Thoracic aorta (tissue), 2 donors: Measurements from ENCODE around the gene VAMP7. TPM values are rescaled to one million over a fixed set of nuclear protein-coding genes. Genes with fewer than 3 reads are reported as not detected.
A peak's percentile ranks its signal among the peaks of the same experiment; 100 is the strongest.

ENCODE experiments used
- ATAC-seq: fragments of 150-250 bp; one replicate; pipeline ENCODE4 v1.8.0; 2017; ENCODE audit warnings: low read depth; ENCODE audit not compliant: insufficient number of reproducible peaks, low FRiP score
- DNase-seq: peaks from one replicate; pipeline ENCODE4 v3.0.0-alpha.2; 2020; ENCODE audit warnings: low spot score
- H3K27ac ChIP-seq, 2 donors: fragments of 200-600 bp; sonication (generic); 1 replicate in 1 of 2; 2 replicates in 1 of 2; pipeline ENCODE4 v1.5.1; 2016; ENCODE audit warnings: mild to moderate bottlenecking in 2 of 2, moderate library complexity in 2 of 2
- H3K27me3 ChIP-seq: fragments of 200-600 bp; sonication (generic); replicated peaks from 2 replicates; pipeline ENCODE4 v1.6.0; 2016; ENCODE audit warnings: mild to moderate bottlenecking; ENCODE audit not compliant: insufficient read depth
- H3K36me3 ChIP-seq: fragments of 200-600 bp; sonication (generic); one replicate; pipeline ENCODE4 v1.5.1; 2016
- H3K4me1 ChIP-seq, 2 donors: fragments of 200-600 bp; sonication (generic); 1 replicate in 1 of 2; 2 replicates in 1 of 2; pipeline versions ENCODE4 v1.5.1 to v1.6.0; 2016; ENCODE audit warnings: low read depth in 2 of 2, mild to moderate bottlenecking in 1 of 2; ENCODE audit not compliant: control insufficient read depth in 1 of 2
- H3K4me3 ChIP-seq: fragments of 200-600 bp; sonication (generic); 2 replicates; pipeline ENCODE4 v1.5.1; 2016; ENCODE audit warnings: mild to moderate bottlenecking
- H3K9me3 ChIP-seq: fragments of 200-600 bp; sonication (generic); 2 replicates; pipeline ENCODE4 v1.5.1; 2016
- total RNA-seq, 2 donors: library from RNA; depleted of rRNA; stranded (reverse); fragments of >200 nt; gene quantifications; one replicate each; pipeline versions ENCODE4 v1.1.0 to v1.2.3, GENCODE V29; 2016
- TF ChIP-seq, protein P1 (sequence below): fragments of 200-600 bp; sonication (generic); IDR thresholded peaks from one replicate; pipeline ENCODE4 v1.5.1; 2019; ENCODE audit warnings: antibody characterized with exemption

VAMP7 gene
- total RNA-seq, 2 donors from 2014 or later, result 29.2 to 35.6 TPM

GRCh38 chrX:155874571-155875244 is 6.4 kb upstream of the VAMP7 start:
- Histone ChIP-seq H3K9me3 (no peaks in the 10 kb centered on the region), H3K27me3 (no peaks in the 10 kb centered on the region), H3K27ac (no peak overlapping the region), H3K4me1 (no peaks in the 10 kb centered on the region), H3K36me3 (no peaks in the 10 kb centered on the region), H3K4me3 (peak overlapping the region; percentile 61)
- DNase-seq (no peak), ATAC-seq (no peak)
- TF ChIP-seq, protein P1, sequence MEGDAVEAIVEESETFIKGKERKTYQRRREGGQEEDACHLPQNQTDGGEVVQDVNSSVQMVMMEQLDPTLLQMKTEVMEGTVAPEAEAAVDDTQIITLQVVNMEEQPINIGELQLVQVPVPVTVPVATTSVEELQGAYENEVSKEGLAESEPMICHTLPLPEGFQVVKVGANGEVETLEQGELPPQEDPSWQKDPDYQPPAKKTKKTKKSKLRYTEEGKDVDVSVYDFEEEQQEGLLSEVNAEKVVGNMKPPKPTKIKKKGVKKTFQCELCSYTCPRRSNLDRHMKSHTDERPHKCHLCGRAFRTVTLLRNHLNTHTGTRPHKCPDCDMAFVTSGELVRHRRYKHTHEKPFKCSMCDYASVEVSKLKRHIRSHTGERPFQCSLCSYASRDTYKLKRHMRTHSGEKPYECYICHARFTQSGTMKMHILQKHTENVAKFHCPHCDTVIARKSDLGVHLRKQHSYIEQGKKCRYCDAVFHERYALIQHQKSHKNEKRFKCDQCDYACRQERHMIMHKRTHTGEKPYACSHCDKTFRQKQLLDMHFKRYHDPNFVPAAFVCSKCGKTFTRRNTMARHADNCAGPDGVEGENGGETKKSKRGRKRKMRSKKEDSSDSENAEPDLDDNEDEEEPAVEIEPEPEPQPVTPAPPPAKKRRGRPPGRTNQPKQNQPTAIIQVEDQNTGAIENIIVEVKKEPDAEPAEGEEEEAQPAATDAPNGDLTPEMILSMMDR, result no peak

- H3K4me1 ChIP-seq, result peaks cover 0 to under 1% of the 10 kb centered on the region in 2 donors
- no peaks in the 10 kb centered on the region for H3K27me3 ChIP-seq
- no peak overlapping the region for H3K27ac ChIP-seq
- TF ChIP-seq, protein P1, result no peak
- no peaks in the 10 kb centered on the region for H3K36me3 ChIP-seq
- no peak for DNase-seq
- no peak overlapping the region for H3K4me3 ChIP-seq
- no peak for ATAC-seq
- no peaks in the 10 kb centered on the region for H3K9me3 ChIP-seq
These were observed 4.4 kb upstream of the VAMP7 start for GRCh38 chrX:155876704-155877103.

- no peak overlapping the region for H3K4me3 ChIP-seq
- no peaks in the 10 kb centered on the region for H3K36me3 ChIP-seq
- ATAC-seq (no peak), DNase-seq (no peak)
- H3K27me3 ChIP-seq, result no peaks in the 10 kb centered on the region
- no peaks in the 10 kb centered on the region for H3K9me3 ChIP-seq
- TF ChIP-seq, protein P1, result no peak
- H3K4me1 ChIP-seq, result peaks cover 0 to 6% of the 10 kb centered on the region in 2 donors
- H3K27ac ChIP-seq, result no peak overlapping the region
These were observed 3.9 kb upstream of the VAMP7 start for GRCh38 chrX:155877288-155877687.

DNA sequence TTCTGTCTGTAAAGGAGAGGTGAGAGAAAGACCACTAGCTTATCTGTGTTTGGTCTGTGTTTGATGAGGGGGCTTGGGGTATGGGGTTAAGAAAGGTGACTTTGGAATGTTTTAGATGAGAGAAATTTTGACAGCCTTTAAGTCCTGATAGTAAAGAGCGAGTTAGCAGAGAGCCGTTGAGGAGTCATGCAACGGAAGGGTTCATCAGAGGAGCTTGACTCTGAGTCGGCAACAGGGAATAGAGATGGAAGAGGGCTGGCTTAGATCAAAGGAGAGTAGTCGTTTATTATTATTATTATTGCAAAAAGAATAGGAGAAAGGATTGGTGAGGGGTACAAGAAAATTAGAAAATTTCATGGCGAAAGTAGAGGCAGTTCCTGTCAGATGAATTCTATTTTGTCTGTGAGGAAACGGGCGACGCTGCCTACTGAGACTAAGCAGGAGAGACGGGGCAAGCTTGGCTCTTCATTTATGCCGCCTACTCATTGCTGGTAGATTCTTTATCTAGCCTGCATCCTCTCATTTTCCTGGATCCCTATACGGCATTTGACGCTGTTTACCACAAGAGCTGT is 473 bp upstream of the VAMP7 start:
- peak; percentile 27 for ATAC-seq
- no peaks in the 10 kb centered on the region for H3K27me3 ChIP-seq
- H3K4me1 ChIP-seq, result peaks cover 0 to 7% of the 10 kb centered on the region in 2 donors
- H3K9me3 ChIP-seq, result no peaks in the 10 kb centered on the region
- H3K36me3 ChIP-seq, result no peaks in the 10 kb centered on the region
- TF ChIP-seq, protein P1, result no peak
- DNase-seq, result no peak
- H3K4me3 ChIP-seq, result peak overlapping the region; percentile 78
- peak overlapping the region; percentile 65 to 74 for H3K27ac ChIP-seq

GRCh38 chrX:155886409-155886808 is 5.3 kb downstream of the VAMP7 start:
- ATAC-seq (no peak), DNase-seq (no peak)
- H3K27me3 ChIP-seq, result no peaks in the 10 kb centered on the region
- H3K4me3 ChIP-seq, result no peak overlapping the region
- no peaks in the 10 kb centered on the region for H3K9me3 ChIP-seq
- TF ChIP-seq, protein P1, result no peak
- H3K27ac ChIP-seq, result no peak overlapping the region
- H3K4me1 ChIP-seq, result peaks cover 0 to 7% of the 10 kb centered on the region in 2 donors
- no peaks in the 10 kb centered on the region for H3K36me3 ChIP-seq
